Ovary (tissue), 3 donors: Measurements from ENCODE around the gene SCN4B.

Experiments
- POLR2A ChIP-seq: fragments of 450-650 bp; IDR thresholded peaks from one replicate; pipeline ENCODE4 v1.6.1; 2017; ENCODE audit warnings: antibody characterized with exemption, mild to moderate bottlenecking, moderate library complexity
- TF ChIP-seq, protein P1 (sequence below), 3 donors: fragments of 450-650 bp in 2 of 3; fragments of 200-600 bp in 1 of 3; IDR thresholded peaks; one replicate each; pipeline versions ENCODE4 v1.5.1 to v1.8.0; 2016 to 2022; ENCODE audit warnings: antibody characterized with exemption in 3 of 3, mild to moderate bottlenecking in 1 of 3
- donor health status: DM: no; HTN: no; CAD: no.

DNA sequence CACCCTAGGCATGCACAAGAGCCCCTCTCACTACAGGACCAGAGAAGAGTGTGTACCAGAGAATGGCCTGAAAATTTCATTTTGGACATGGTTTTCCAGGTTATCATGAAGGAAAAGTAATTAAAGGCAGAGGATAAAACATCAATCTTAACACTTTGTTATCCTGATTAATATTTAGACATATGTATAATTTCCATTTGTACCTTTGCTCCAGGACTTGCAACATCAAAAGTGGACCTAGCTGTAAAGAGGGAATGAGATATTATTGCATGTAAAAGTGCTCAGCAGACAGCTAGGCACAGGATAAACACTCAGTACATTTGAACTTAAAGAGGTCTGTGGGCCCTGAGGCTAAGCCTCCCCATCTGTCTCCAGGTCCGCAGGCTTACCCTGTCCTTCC, 2.0 kb upstream of the SCN4B start:
- TF ChIP-seq POLR2A: no peak
- TF ChIP-seq, protein P1, sequence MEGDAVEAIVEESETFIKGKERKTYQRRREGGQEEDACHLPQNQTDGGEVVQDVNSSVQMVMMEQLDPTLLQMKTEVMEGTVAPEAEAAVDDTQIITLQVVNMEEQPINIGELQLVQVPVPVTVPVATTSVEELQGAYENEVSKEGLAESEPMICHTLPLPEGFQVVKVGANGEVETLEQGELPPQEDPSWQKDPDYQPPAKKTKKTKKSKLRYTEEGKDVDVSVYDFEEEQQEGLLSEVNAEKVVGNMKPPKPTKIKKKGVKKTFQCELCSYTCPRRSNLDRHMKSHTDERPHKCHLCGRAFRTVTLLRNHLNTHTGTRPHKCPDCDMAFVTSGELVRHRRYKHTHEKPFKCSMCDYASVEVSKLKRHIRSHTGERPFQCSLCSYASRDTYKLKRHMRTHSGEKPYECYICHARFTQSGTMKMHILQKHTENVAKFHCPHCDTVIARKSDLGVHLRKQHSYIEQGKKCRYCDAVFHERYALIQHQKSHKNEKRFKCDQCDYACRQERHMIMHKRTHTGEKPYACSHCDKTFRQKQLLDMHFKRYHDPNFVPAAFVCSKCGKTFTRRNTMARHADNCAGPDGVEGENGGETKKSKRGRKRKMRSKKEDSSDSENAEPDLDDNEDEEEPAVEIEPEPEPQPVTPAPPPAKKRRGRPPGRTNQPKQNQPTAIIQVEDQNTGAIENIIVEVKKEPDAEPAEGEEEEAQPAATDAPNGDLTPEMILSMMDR (IDR thresholded peaks at IDR 0.05): no peak
